H1 (cell line): ENCODE measurements around the gene CNST. TPM values are rescaled to one million over a fixed set of nuclear protein-coding genes. Genes with fewer than 3 reads are reported as not detected.

Source experiments
- CTCF ChIA-PET: fragments of 300-600 bp; sonication (Branson Sonifier 250); formaldehyde crosslinking; loops from one replicate; lab custom pipeline; 2021; ENCODE audit not compliant: partially characterized antibody; lab: Charles Lee
- POLR2A ChIA-PET: fragments of 300-600 bp; sonication (Branson Sonifier 250); formaldehyde crosslinking; loops from one replicate; lab custom pipeline; 2021; ENCODE audit warnings: inconsistent platforms; ENCODE audit not compliant: partially characterized antibody; lab: Charles Lee
- DNase-seq, 2 experiments: peaks; one replicate each; pipeline versions ENCODE4 v3.0.0 to v3.0.0-alpha.2; 2010 to 2022; ENCODE audit warnings: low spot score in 2 of 2, low read depth in 1 of 2, mixed read lengths in 1 of 2
- FAIRE-seq: peaks from 2 replicates; lab custom pipeline; 2011; peaks lifted over from hg19 to GRCh38; lab: Jason Lieb, UNC
- H2AFZ ChIP-seq: 2 replicates; pipeline ENCODE4 v1.8.1; 2012; ENCODE audit warnings: low read length, inconsistent platforms
- H2AK5ac ChIP-seq: 2 replicates; pipeline ENCODE4 v1.6.1; 2013; ENCODE audit warnings: low read depth, low read length
- H2BK120ac ChIP-seq: replicated peaks from 2 replicates; pipeline ENCODE3; 2013; ENCODE audit warnings: low read depth, low read length, inconsistent platforms
- H2BK12ac ChIP-seq: 2 replicates; pipeline ENCODE4 v1.6.1; 2013; ENCODE audit warnings: low read depth, low read length
- H2BK15ac ChIP-seq: 2 replicates; pipeline ENCODE4 v1.6.1; 2013; ENCODE audit warnings: low read length
- H2BK20ac ChIP-seq: 2 replicates; pipeline ENCODE4 v1.6.1; 2013; ENCODE audit warnings: low read length
- H2BK5ac ChIP-seq: 2 replicates; pipeline ENCODE4 v1.6.1; 2013; ENCODE audit warnings: low read depth, low read length
- H3K14ac ChIP-seq: 2 replicates; pipeline ENCODE4 v1.6.1; 2013; ENCODE audit warnings: inconsistent platforms; ENCODE audit not compliant: insufficient read length
- H3K18ac ChIP-seq: 2 replicates; pipeline ENCODE4 v1.6.1; 2013; ENCODE audit warnings: low read length; ENCODE audit errors: extremely low read depth
- H3K23ac ChIP-seq: 2 replicates; pipeline ENCODE4 v1.6.1; 2013; ENCODE audit warnings: inconsistent platforms; ENCODE audit not compliant: insufficient read length
- H3K23me2 ChIP-seq: 2 replicates; pipeline ENCODE4 v1.6.1; 2013; ENCODE audit warnings: low read depth, low read length
- H3K27ac ChIP-seq: 2 replicates; pipeline ENCODE4 v1.6.1; 2011; ENCODE audit warnings: low read depth, low read length, inconsistent platforms
- H3K27me3 ChIP-seq, 4 experiments: replicated peaks in 1 of 4; 1 replicate in 1 of 4; 2 replicates in 3 of 4; pipeline versions ENCODE4 v1.6.1 to v1.8.1; 2011 to 2013; ENCODE audit warnings: low read length in 3 of 4, mild to moderate bottlenecking in 3 of 4, inconsistent platforms in 2 of 4, mixed read lengths in 2 of 4, moderate library complexity in 1 of 4; ENCODE audit not compliant: control insufficient read depth in 3 of 4, insufficient read depth in 3 of 4; ENCODE audit errors: extremely low read depth in 1 of 4
- H3K36me3 ChIP-seq, 4 experiments: 2 replicates each; pipeline versions ENCODE4 v1.6.1 to v1.8.1; 2011 to 2013; ENCODE audit warnings: mild to moderate bottlenecking in 4 of 4, low read length in 3 of 4, moderate library complexity in 2 of 4, control low read depth in 1 of 4, inconsistent platforms in 1 of 4; ENCODE audit not compliant: insufficient read depth in 4 of 4, control insufficient read depth in 2 of 4
- H3K4ac ChIP-seq: replicated peaks from 2 replicates; pipeline ENCODE3; 2013; ENCODE audit warnings: low read length, low read depth, mixed read lengths, inconsistent platforms; ENCODE audit not compliant: insufficient read length
- H3K4me1 ChIP-seq, 4 experiments: replicated peaks in 1 of 4; 1 replicate in 1 of 4; 2 replicates in 3 of 4; pipeline versions ENCODE4 v1.6.1 to v1.8.1; 2011 to 2013; ENCODE audit warnings: low read length in 3 of 4, inconsistent platforms in 2 of 4, mixed read lengths in 1 of 4; ENCODE audit not compliant: insufficient read depth in 4 of 4, control insufficient read depth in 3 of 4
- H3K4me2 ChIP-seq, 2 experiments: 2 replicates each; pipeline versions ENCODE4 v1.6.1 to v1.8.1; 2011 to 2013; ENCODE audit warnings: low read depth in 2 of 2, low read length in 2 of 2, control low read depth in 1 of 2, inconsistent platforms in 1 of 2, mild to moderate bottlenecking in 1 of 2; ENCODE audit not compliant: insufficient read depth in 1 of 2
- H3K4me3 ChIP-seq, 4 experiments: fragments of 200-600, 300-600 bp in 1 of 4; sonication (generic), shearing (Covaris generic), sonication (Bioruptor Twin) in 1 of 4; 2 replicates each; pipeline versions ENCODE4 v1.5.1 to v1.8.1; 2011 to 2016; ENCODE audit warnings: low read length in 4 of 4, low read depth in 3 of 4, control low read depth in 2 of 4, inconsistent platforms in 2 of 4, mild to moderate bottlenecking in 2 of 4, mixed read lengths in 1 of 4, moderate library complexity in 1 of 4; ENCODE audit not compliant: insufficient read depth in 2 of 4; ENCODE audit errors: extremely low read depth in 1 of 4
- H3K56ac ChIP-seq: replicated peaks from 2 replicates; pipeline ENCODE3; 2013; ENCODE audit warnings: low read depth, mild to moderate bottlenecking, mixed read lengths, low read length, inconsistent platforms; ENCODE audit not compliant: insufficient read length
- H3K79me1 ChIP-seq: 2 replicates; pipeline ENCODE4 v1.6.1; 2013; ENCODE audit warnings: low read depth, low read length, control low read depth
- H3K79me2 ChIP-seq, 2 experiments: 2 replicates each; pipeline versions ENCODE4 v1.6.1 to v1.8.1; 2012 to 2013; ENCODE audit warnings: low read length in 2 of 2, mild to moderate bottlenecking in 2 of 2, inconsistent platforms in 1 of 2; ENCODE audit not compliant: insufficient read depth in 2 of 2, control insufficient read depth in 1 of 2
- H3K9ac ChIP-seq, 4 experiments: replicated peaks in 1 of 4; 1 replicate in 1 of 4; 2 replicates in 3 of 4; pipeline versions ENCODE4 v1.6.1 to v1.8.1; 2011 to 2013; ENCODE audit warnings: low read depth in 3 of 4, low read length in 3 of 4, control low read depth in 2 of 4, mild to moderate bottlenecking in 2 of 4, moderate library complexity in 2 of 4, inconsistent platforms in 1 of 4; ENCODE audit errors: extremely low read depth in 1 of 4
- H3K9me3 ChIP-seq, 2 experiments: 2 replicates each; pipeline versions ENCODE4 v1.6.1 to v1.8.1; 2012 to 2013; ENCODE audit warnings: mild to moderate bottlenecking in 2 of 2, moderate library complexity in 2 of 2, control low read depth in 1 of 2, inconsistent platforms in 1 of 2, low read depth in 1 of 2, low read length in 1 of 2, mixed read lengths in 1 of 2; ENCODE audit not compliant: insufficient read depth in 2 of 2
- H4K20me1 ChIP-seq, 2 experiments: replicated peaks in 1 of 2; 2 replicates each; pipeline versions ENCODE3 to v1.8.1; 2011 to 2013; ENCODE audit warnings: inconsistent platforms in 2 of 2, low read length in 2 of 2, mild to moderate bottlenecking in 1 of 2; ENCODE audit not compliant: insufficient read depth in 2 of 2, control insufficient read depth in 1 of 2
- H4K5ac ChIP-seq: 2 replicates; pipeline ENCODE4 v1.6.1; 2013; ENCODE audit warnings: low read length, low read depth, mixed read lengths, inconsistent platforms; ENCODE audit not compliant: insufficient read length
- H4K8ac ChIP-seq: 2 replicates; pipeline ENCODE4 v1.8.0; 2013; ENCODE audit warnings: mild to moderate bottlenecking, moderate library complexity, low read length, inconsistent platforms; ENCODE audit not compliant: insufficient read depth; ENCODE audit errors: extremely low read depth
- H4K91ac ChIP-seq: replicated peaks from 2 replicates; pipeline ENCODE3; 2013; ENCODE audit warnings: low read length, mixed read lengths, inconsistent platforms; ENCODE audit not compliant: insufficient read length
- E2F6 ChIP-seq: IDR thresholded peaks from 2 replicates; pipeline ENCODE4 v1.6.1; 2012; ENCODE audit warnings: inconsistent platforms
- SP2 ChIP-seq: IDR thresholded peaks from 2 replicates; pipeline ENCODE4 v1.6.1; 2012; ENCODE audit warnings: mild to moderate bottlenecking, low read length, inconsistent platforms
- WGBS, 2 experiments: shearing (Covaris generic) in 1 of 2; methylation state at CpG; one replicate each; pipeline versions ENCODE4 v1.1.6 to v1.1.7; 2013 to 2015; ENCODE audit warnings: low lambda C conversion rate in 2 of 2, mixed read lengths in 2 of 2, inconsistent platforms in 1 of 2, low coverage in 1 of 2, missing lambda C conversion rate in 1 of 2; ENCODE audit not compliant: insufficient replicate concordance in 2 of 2, insufficient coverage in 1 of 2, insufficient read length in 1 of 2; ENCODE audit errors: extremely low coverage in 1 of 2, missing lambda C conversion rate in 1 of 2; 5-methylcytosine and 5-hydroxymethylcytosine counted together
- polyA plus RNA-seq, 7 experiments: library from polyadenylated mRNA; depleted of rRNA in 3 of 7; stranded (reverse) in 5 of 7; unstranded in 2 of 7; fragments of >200 nt in 5 of 7; fragments of 200-250 nt in 2 of 7; gene quantifications; 1 replicate in 5 of 7; 2 replicates in 1 of 7; 4 replicates in 1 of 7; pipeline versions ENCODE4 v1.2.1 to v1.2.3, GENCODE V29; 2011 to 2013; ENCODE audit warnings: missing spikeins in 2 of 7, mixed read lengths in 2 of 7
- total RNA-seq: library from RNA; stranded (reverse); fragmentation: NEBNext Ultra II Directional; extraction: Animal tissue kit (Norgen Biotek cat#: 25700); gene quantifications from 2 replicates; pipeline ENCODE4 v1.2.1, GENCODE V29; 2021
- TF ChIP-seq, protein P1 (sequence below), 3 experiments: IDR thresholded peaks; 1 replicate in 2 of 3; 2 replicates in 1 of 3; pipeline versions ENCODE4 v1.5.1 to v1.6.1; 2011; ENCODE audit warnings: low read length in 3 of 3, mild to moderate bottlenecking in 3 of 3, inconsistent platforms in 2 of 3, low read depth in 1 of 3, moderate library complexity in 1 of 3; ENCODE audit not compliant: insufficient read depth in 1 of 3; ENCODE audit errors: control extremely low read depth in 1 of 3

Gene CNST
- total and polyA plus RNA-seq, 2 of the 8 experiments (the other 6 are each of a cell fraction or from before 2014, with no cell fraction given) = 5.3 to 21.3 TPM

DNA sequence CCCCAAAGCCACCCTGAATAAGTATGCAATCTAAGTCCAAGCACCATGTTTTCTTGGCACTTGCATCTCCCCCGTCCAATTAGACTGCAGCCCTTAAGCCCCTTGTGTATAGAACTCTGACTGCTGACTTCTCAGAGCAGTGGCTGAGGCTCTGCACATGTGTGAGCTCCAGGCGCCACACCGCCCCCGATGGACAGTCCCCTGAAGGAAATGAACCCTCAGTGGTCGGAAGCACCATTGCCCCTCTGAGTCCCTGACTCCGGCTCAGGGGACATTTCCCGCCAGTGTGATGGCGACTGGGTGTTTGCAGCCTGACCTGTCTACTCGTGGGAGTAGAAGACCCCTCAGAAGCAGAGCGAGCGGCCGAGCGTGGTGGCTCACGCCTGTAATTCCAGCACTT is 120.7 kb downstream of the CNST start:
- no peak overlapping the region for H3K4me3 ChIP-seq
- H2BK5ac ChIP-seq = no peak overlapping the region
- no peak overlapping the region for H2BK12ac ChIP-seq
- H4K20me1 ChIP-seq = no peaks in the 10 kb centered on the region
- no peak overlapping the region for H3K9ac ChIP-seq
- no peaks in the 10 kb centered on the region for H3K23me2 ChIP-seq
- DNase-seq (peak in 1 of 2 experiments; percentile 65), FAIRE-seq (no peak)
- no peak overlapping the region for H3K14ac ChIP-seq
- no peak overlapping the region for H2BK20ac ChIP-seq
- H4K5ac ChIP-seq = no peak overlapping the region
- CTCF ChIA-PET = interaction anchor here (0.9 to 9.7 kb wide), 8 partner anchors 9 to 68 kb away, joined by 3 to 66 read pairs (median 4); no protein-coding TSS in a partner anchor
- H3K27ac ChIP-seq = no peak overlapping the region
- no peak overlapping the region for H3K56ac ChIP-seq
- no peak overlapping the region for H4K8ac ChIP-seq
- H3K36me3 ChIP-seq = no peaks in the 10 kb centered on the region
- no peaks in the 10 kb centered on the region for H3K4me1 ChIP-seq
- no peaks in the 10 kb centered on the region for H3K79me2 ChIP-seq
- no peak overlapping the region for H4K91ac ChIP-seq
- no peak overlapping the region for H3K4me2 ChIP-seq
- no peak overlapping the region for H3K4ac ChIP-seq
- H2AK5ac ChIP-seq = no peak overlapping the region
- no peaks in the 10 kb centered on the region for H3K79me1 ChIP-seq
- no peak overlapping the region for H2AFZ ChIP-seq
- no peaks in the 10 kb centered on the region for H3K27me3 ChIP-seq
- no peaks in the 10 kb centered on the region for H3K9me3 ChIP-seq
- no peak overlapping the region for H2BK120ac ChIP-seq
- H3K18ac ChIP-seq = no peak overlapping the region
- H3K23ac ChIP-seq = no peak overlapping the region
- POLR2A ChIA-PET = no interaction called here
- WGBS, 2 experiments = 82% methylated on average over 14 of the region's 14 CpGs; no CpG with 5 or more reads in 1 of the 2 experiments
- H2BK15ac ChIP-seq = no peak overlapping the region
- TF ChIP-seq, protein P1, sequence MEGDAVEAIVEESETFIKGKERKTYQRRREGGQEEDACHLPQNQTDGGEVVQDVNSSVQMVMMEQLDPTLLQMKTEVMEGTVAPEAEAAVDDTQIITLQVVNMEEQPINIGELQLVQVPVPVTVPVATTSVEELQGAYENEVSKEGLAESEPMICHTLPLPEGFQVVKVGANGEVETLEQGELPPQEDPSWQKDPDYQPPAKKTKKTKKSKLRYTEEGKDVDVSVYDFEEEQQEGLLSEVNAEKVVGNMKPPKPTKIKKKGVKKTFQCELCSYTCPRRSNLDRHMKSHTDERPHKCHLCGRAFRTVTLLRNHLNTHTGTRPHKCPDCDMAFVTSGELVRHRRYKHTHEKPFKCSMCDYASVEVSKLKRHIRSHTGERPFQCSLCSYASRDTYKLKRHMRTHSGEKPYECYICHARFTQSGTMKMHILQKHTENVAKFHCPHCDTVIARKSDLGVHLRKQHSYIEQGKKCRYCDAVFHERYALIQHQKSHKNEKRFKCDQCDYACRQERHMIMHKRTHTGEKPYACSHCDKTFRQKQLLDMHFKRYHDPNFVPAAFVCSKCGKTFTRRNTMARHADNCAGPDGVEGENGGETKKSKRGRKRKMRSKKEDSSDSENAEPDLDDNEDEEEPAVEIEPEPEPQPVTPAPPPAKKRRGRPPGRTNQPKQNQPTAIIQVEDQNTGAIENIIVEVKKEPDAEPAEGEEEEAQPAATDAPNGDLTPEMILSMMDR (IDR thresholded peaks at IDR 0.05; ENCODE audit: control extremely low read depth in 1 of 3, insufficient read depth in 1 of 3, low read depth in 1 of 3, low read length in 3 of 3) = peak; percentile 38 to 58 (median 47)
- TF ChIP-seq SP2 = no peak
- peak; percentile 31; the same call in 1 of the 2 replicates for TF ChIP-seq E2F6
